ENCODE results near the gene FNDC8. TPM values are rescaled to one million over a fixed set of nuclear protein-coding genes. Genes with fewer than 3 reads are reported as not detected.

Gene FNDC8
- total RNA-seq (2021; fragmentation: NEBNext Ultra II Directional; extraction: Animal tissue kit (Norgen Biotek cat#: 25700)) (not detected in 2 replicates), polyA plus RNA-seq (2011; rRNA removed) (not detected in 2 replicates), polyA minus RNA-seq (2011; rRNA and poly(A)+ RNA removed) (not detected in 2 replicates)
- not detected for polyA plus RNA-seq (2011; cell fraction: cytosol; rRNA removed)
- polyA plus RNA-seq (2011; cell fraction: nucleus; rRNA removed) = not detected
- polyA plus RNA-seq (2012, experiment 1 of 2) = 0.29 TPM in 1 of 4 replicates, not detected in the others
- not detected for polyA plus RNA-seq (2012, experiment 2 of 2)
- not detected for polyA plus RNA-seq (2013, experiment 1 of 2)
- not detected for polyA plus RNA-seq (2013, experiment 2 of 2)
- not detected for polyA minus RNA-seq (2011; cell fraction: cytosol; rRNA and poly(A)+ RNA removed)
- not detected for polyA minus RNA-seq (2011; cell fraction: nucleus; rRNA and poly(A)+ RNA removed)
- long read RNA-seq, experiment 1 = 0 reads
- long read RNA-seq, experiment 2 = 0 reads

DNA sequence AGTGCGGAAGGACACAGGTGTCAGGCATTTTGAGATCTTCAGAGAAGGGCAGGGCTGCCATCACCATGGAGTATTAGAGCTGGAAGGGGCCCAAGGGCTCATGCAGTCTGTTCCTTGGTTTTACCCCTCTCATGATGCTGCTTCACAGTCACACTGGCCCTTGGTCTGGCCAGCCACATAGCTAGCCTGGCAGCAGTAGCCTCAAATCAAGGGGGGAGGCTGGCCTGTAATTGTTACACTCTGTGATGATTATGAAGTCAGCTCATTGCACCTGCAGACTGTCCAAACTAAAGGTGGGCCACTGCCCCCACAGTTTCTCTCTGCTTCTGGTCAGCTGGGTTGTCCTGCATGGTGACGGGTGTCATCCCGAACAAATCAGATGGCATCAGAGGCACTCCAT is at the start of gene FNDC8:
FNDC8 (plus strand) TSS at position 301 of the 400 bp plus-strand sequence; CDS start at position 380, 79 bp downstream.
- no peak within 1 kb of the TSS for H4K5ac ChIP-seq (ENCODE audit: insufficient read length, low read depth, low read length)
- no peak within 1 kb of the TSS for H3K14ac ChIP-seq (ENCODE audit: insufficient read length)
- H3K36me3 ChIP-seq (ENCODE audit: control insufficient read depth in 2 of 4, insufficient read depth in 4 of 4, low read length in 3 of 4) = no peaks in the 10 kb centered on the region
- ChIA-PET POLR2A (ENCODE audit: partially characterized antibody) (interaction anchor here (0.7 to 5.6 kb wide), 5 partner anchors 8 to 141 kb away, joined by 3 to 46 read pairs (median 5); partner anchors contain the start of gene LIG3), CTCF (ENCODE audit: partially characterized antibody) (interaction anchor here (1.0 to 4.0 kb wide), 4 partner anchors 19 to 41 kb away, joined by 4 to 26 read pairs (median 6); partner anchors contain the start of gene NLE1)
- no peak within 1 kb of the TSS for H3K56ac ChIP-seq (replicated peaks; ENCODE audit: insufficient read length, low read depth, low read length)
- no peak within 1 kb of the TSS for H2BK5ac ChIP-seq (ENCODE audit: low read depth, low read length)
- DNase-seq (ENCODE audit: low read depth in 1 of 2, low spot score in 2 of 2) (no peak), FAIRE-seq (no peak)
- H3K4me3 ChIP-seq (ENCODE audit: extremely low read depth in 1 of 4, insufficient read depth in 2 of 4, low read depth in 3 of 4, low read length in 4 of 4) = no peak within 1 kb of the TSS
- no peaks in the 10 kb centered on the region for H4K20me1 ChIP-seq (replicated peaks in 1 of 2; ENCODE audit: control insufficient read depth in 1 of 2, insufficient read depth in 2 of 2, low read length in 2 of 2)
- H3K79me2 ChIP-seq (ENCODE audit: control insufficient read depth in 1 of 2, insufficient read depth in 2 of 2, low read length in 2 of 2) = no peaks in the 10 kb centered on the region
- no peak within 1 kb of the TSS for H3K4ac ChIP-seq (replicated peaks; ENCODE audit: insufficient read length, low read depth, low read length)
- H3K23me2 ChIP-seq (ENCODE audit: low read depth, low read length) = peaks cover 9% of the 10 kb centered on the region; the same call in 1 of the 2 replicates
- peaks cover 0 to 4% (median 1%) of the 10 kb centered on the region in 4 experiments; a peak in 3 of 7 replicates for H3K4me1 ChIP-seq (replicated peaks in 1 of 4; ENCODE audit: control insufficient read depth in 3 of 4, insufficient read depth in 4 of 4, low read length in 3 of 4)
- H2BK12ac ChIP-seq (ENCODE audit: low read depth, low read length) = peak within 1 kb of the TSS; percentile 7; the same call in 1 of the 2 replicates
- H2BK20ac ChIP-seq (ENCODE audit: low read length) = 0 out of 2 replicates have a peak within 1 kb of the TSS, but pooled peaks have one; percentile 23
- H4K91ac ChIP-seq (replicated peaks; ENCODE audit: insufficient read length, low read length) = no peak within 1 kb of the TSS
- no peak within 1 kb of the TSS for H3K18ac ChIP-seq (ENCODE audit: extremely low read depth, low read length)
- peak within 1 kb of the TSS; percentile 16; the same call in 1 of the 2 replicates for H2AK5ac ChIP-seq (ENCODE audit: low read depth, low read length)
- H3K27me3 ChIP-seq (replicated peaks in 1 of 4; ENCODE audit: control insufficient read depth in 3 of 4, extremely low read depth in 1 of 4, insufficient read depth in 3 of 4, low read length in 3 of 4) = peaks cover 0 to 14% (median 3%) of the 10 kb centered on the region in 4 experiments; a peak in 3 of 7 replicates
- H3K23ac ChIP-seq (ENCODE audit: insufficient read length) = no peak within 1 kb of the TSS
- no peak within 1 kb of the TSS; a peak in 1 of 4 replicates for H3K4me2 ChIP-seq (ENCODE audit: insufficient read depth in 1 of 2, low read depth in 2 of 2, low read length in 2 of 2)
- no peak within 1 kb of the TSS for H3K27ac ChIP-seq (ENCODE audit: low read depth, low read length)
- no peak within 1 kb of the TSS for H3K9ac ChIP-seq (replicated peaks in 1 of 4; ENCODE audit: extremely low read depth in 1 of 4, low read depth in 3 of 4, low read length in 3 of 4)
- H2AFZ ChIP-seq (ENCODE audit: low read length) = no peak within 1 kb of the TSS
- no peak within 1 kb of the TSS for H2BK120ac ChIP-seq (replicated peaks; ENCODE audit: low read depth, low read length)
- WGBS, 2 experiments (ENCODE audit: extremely low coverage in 1 of 2, insufficient coverage in 1 of 2, insufficient read length in 1 of 2, insufficient replicate concordance in 2 of 2, low coverage in 1 of 2, low lambda C conversion rate in 2 of 2, missing lambda C conversion rate in 1 of 2) = 96% methylated on average over 3 of the region's 3 CpGs; no CpG with 5 or more reads in 1 of the 2 experiments
- no peak within 1 kb of the TSS for H4K8ac ChIP-seq (ENCODE audit: extremely low read depth, insufficient read depth, low read length)
- no peak within 1 kb of the TSS for H2BK15ac ChIP-seq (ENCODE audit: low read length)
- no peaks in the 10 kb centered on the region for H3K9me3 ChIP-seq (ENCODE audit: insufficient read depth in 2 of 2, low read depth in 1 of 2, low read length in 1 of 2)
- peaks cover 2% of the 10 kb centered on the region; the same call in 1 of the 2 replicates for H3K79me1 ChIP-seq (ENCODE audit: low read depth, low read length)
- TF ChIP-seq TAF7 (optimal IDR thresholded peaks at IDR 0.05; ENCODE audit: borderline replicate concordance, low read depth, low read length) (no peak), CEBPB (IDR thresholded peaks at IDR 0.05; ENCODE audit: low read depth, low read length) (no peak), KDM4A (IDR thresholded peaks at IDR 0.05; ENCODE audit: low read depth, low read length, severe bottlenecking) (no peak), EP300 (IDR thresholded peaks at IDR 0.05; ENCODE audit: borderline replicate concordance in 1 of 2, low read depth in 2 of 2, low read length in 2 of 2) (no peak), POU5F1 (IDR thresholded peaks at IDR 0.05; ENCODE audit: low read depth, low read length) (no peak), POLR2A (IDR thresholded peaks at IDR 0.05; ENCODE audit: control extremely low read depth in 1 of 2, low read depth in 2 of 2, low read length in 2 of 2) (no peak), ATF3 (IDR thresholded peaks at IDR 0.05; ENCODE audit: insufficient read depth, low read depth, low read length) (no peak), KDM1A (IDR thresholded peaks at IDR 0.05; ENCODE audit: borderline replicate concordance, low read length) (no peak), POLR2AphosphoS5 (IDR thresholded peaks at IDR 0.05; ENCODE audit: low read depth, low read length) (no peak), HDAC2 (IDR thresholded peaks at IDR 0.05; ENCODE audit: borderline replicate concordance in 1 of 2, low read depth in 2 of 2, low read length in 2 of 2) (no peak)
